ENCODE measurements around the gene CERS3.

The CERS3 gene

DNA sequence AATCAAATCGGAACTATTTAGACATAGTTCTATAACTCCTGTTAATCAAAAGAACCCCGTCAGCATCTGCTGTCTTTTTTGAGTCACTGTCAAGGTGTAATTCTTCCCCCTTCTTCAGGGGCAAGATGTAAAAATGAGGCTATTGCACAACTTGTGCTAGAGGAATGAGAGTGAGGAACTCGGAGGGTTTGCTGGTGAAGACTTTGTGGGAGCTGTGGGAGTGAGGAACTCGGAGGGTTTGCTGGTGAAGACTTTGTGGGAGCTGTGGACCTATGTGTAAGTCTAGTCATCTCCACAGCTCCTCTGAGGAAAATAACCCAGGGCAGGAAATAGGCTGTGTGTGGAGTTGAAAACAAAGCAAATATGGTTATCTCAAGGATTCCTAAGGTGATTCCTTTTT is 2.5 kb upstream of the CERS3 start:
- no peak for DNase-seq (ENCODE audit: extremely low read depth, low read depth)
- TF ChIP-seq CTCF (IDR thresholded peaks at IDR 0.05; ENCODE audit: low read depth, low read length): no peak

- DNase-seq (ENCODE audit: extremely low read depth, low read depth): no peak
Observed at GRCh38 chr15:100529556-100529955, 806 bp upstream of the CERS3 start.

DNA sequence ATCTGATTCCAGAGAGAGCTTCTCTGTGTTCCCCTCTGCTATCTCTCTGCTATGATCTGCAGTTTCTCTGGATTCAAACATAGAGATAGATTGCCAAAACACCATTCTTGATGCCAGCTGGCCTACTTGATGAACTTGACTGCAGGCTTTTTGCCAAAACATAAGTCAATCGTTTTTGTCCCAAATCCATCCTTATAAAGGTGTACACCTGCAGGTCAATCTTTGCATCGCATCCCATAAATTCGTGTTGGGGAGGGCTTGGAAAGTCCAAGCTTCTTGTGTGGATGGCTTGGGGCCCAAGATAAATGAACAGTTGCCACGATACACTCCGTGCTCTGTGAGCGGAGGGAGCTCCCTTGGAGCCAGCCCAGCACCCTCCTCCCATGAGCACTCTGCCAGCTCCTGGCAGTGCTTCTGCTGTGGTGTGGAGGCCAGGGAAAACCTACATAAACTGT is 2.7 kb downstream of the CERS3 start:
- no peak for TF ChIP-seq CTCF (IDR thresholded peaks at IDR 0.05; ENCODE audit: low read depth, low read length)
- DNase-seq (ENCODE audit: extremely low read depth, low read depth): no peak

More at GRCh38 chr15:100529556-100529955, 806 bp upstream of the CERS3 start:
- no peak for TF ChIP-seq CTCF (IDR thresholded peaks at IDR 0.05; ENCODE audit: low read depth, low read length)

DNA sequence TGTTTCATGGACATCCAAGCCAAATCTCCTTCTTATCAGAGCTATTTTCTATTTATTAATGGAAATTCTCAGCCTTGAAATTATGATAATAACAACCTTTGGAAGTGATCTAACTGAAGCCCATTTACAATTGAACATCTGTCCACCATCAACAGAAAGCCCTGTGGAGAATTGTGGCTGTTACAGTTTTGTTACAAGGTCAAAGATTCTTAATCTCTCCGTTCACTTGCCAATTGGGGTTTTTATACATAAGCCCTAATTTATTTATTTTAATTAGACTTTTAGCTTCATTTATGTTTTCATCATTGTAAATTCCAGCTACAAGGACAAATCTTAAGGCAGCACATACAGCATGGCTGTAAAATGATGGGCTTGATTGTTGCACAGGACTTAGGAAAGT is 3.3 kb downstream of the CERS3 start:
- no peak for DNase-seq (ENCODE audit: extremely low read depth, low read depth)
- TF ChIP-seq CTCF (IDR thresholded peaks at IDR 0.05; ENCODE audit: low read depth, low read length): no peak

DNA sequence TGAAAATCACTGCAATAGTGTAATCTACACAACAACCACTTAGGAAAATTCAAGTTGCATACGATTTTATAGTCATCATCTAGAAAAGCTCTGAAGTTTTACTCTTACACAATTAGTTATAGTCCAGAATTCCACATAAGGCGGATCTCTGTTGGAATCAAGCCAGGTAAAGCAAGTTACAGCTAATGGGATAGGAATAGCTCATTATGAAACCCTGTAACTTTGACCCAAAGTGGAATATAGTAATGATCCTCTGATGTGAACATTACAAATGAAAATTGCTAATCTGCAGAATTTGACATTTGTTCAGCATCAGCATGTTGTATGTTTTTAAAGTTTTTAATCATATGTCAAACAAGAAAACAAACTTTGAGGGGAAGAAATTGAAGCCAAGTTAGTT is 4.4 kb downstream of the CERS3 start:
- no peak for TF ChIP-seq CTCF (IDR thresholded peaks at IDR 0.05; ENCODE audit: low read depth, low read length)
- DNase-seq (ENCODE audit: extremely low read depth, low read depth): no peak

DNA sequence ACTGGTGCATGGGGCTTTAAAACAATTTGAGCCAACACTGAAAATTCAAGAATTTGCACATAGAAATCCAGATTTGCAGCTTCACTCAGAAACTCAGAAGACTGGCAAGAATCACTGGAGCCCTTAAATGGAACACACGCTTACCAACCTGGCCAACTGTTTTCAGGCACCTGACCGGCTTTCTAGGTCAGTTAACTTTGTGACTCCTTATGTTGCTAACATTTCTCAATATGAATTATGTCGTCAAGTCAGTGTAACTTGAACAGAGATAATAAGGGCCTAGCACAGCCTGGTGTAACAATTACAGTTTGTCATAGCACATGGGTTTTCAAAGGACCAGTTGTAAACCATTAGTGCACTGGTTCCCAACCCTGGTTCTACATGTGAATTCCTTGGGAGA is 6.8 kb downstream of the CERS3 start:
- DNase-seq (ENCODE audit: extremely low read depth, low read depth): no peak
- no peak for TF ChIP-seq CTCF (IDR thresholded peaks at IDR 0.05; ENCODE audit: low read depth, low read length)

GRCh38 chr15:100520132-100520921 is 8.4 kb downstream of the CERS3 start:
- DNase-seq (ENCODE audit: extremely low read depth, low read depth): no peak
- no peak for TF ChIP-seq CTCF (IDR thresholded peaks at IDR 0.05; ENCODE audit: low read depth, low read length)
